ENCODE measurements around the gene SLC6A13. TPM values are rescaled to one million over a fixed set of nuclear protein-coding genes. Genes with fewer than 3 reads are reported as not detected.
"Not testable (repeated sequence)": the region's sequence is repeated elsewhere in the genome, so short reads cannot be mapped to it uniquely, and the experiment has no call there.

SLC6A13 gene
- total RNA-seq, 1 donor: not detected

GRCh38 chr12:194276-194675 is 68.4 kb downstream of the SLC6A13 start:
- Histone ChIP-seq H3K4me3 (ENCODE audit: low read length) (no peak overlapping the region), H3K9me3 (ENCODE audit: low read depth, low read length) (no peaks in the 10 kb centered on the region), H3K27me3 (ENCODE audit: insufficient read depth, low read length) (peaks cover 4% of the 10 kb centered on the region), H3K4me1 (ENCODE audit: insufficient read depth, low read length) (peaks cover 2% of the 10 kb centered on the region)

- peaks cover 4% of the 10 kb centered on the region for H3K27me3 ChIP-seq (ENCODE audit: insufficient read depth, low read length)
- no peaks in the 10 kb centered on the region for H3K9me3 ChIP-seq (ENCODE audit: low read depth, low read length)
- H3K4me1 ChIP-seq (ENCODE audit: insufficient read depth, low read length): peaks cover 7% of the 10 kb centered on the region
- no peak overlapping the region for H3K4me3 ChIP-seq (ENCODE audit: low read length)
Measured at GRCh38 chr12:193261-193660, 69.4 kb downstream of the SLC6A13 start.

GRCh38 chr12:191541-191940 is 71.1 kb downstream of the SLC6A13 start:
- Histone ChIP-seq H3K27me3 (ENCODE audit: insufficient read depth, low read length) (peaks cover 4% of the 10 kb centered on the region), H3K9me3 (ENCODE audit: low read depth, low read length) (no peaks in the 10 kb centered on the region), H3K4me3 (ENCODE audit: low read length) (no peak overlapping the region)

GRCh38 chr12:190881-191280 is 71.8 kb downstream of the SLC6A13 start:
- Histone ChIP-seq H3K4me1 (ENCODE audit: insufficient read depth, low read length) (peaks cover 7% of the 10 kb centered on the region), H3K27me3 (ENCODE audit: insufficient read depth, low read length) (peaks cover 4% of the 10 kb centered on the region), H3K9me3 (ENCODE audit: low read depth, low read length) (no peaks in the 10 kb centered on the region), H3K4me3 (ENCODE audit: low read length) (no peak overlapping the region)

More at GRCh38 chr12:191541-191940, 71.1 kb downstream of the SLC6A13 start:
- peaks cover 7% of the 10 kb centered on the region for H3K4me1 ChIP-seq (ENCODE audit: insufficient read depth, low read length)

GRCh38 chr12:189622-189962 is 73.0 kb downstream of the SLC6A13 start:
- Histone ChIP-seq H3K9me3 (ENCODE audit: low read depth, low read length) (no peaks in the 10 kb centered on the region), H3K27me3 (ENCODE audit: insufficient read depth, low read length) (peaks cover 4% of the 10 kb centered on the region), H3K4me1 (ENCODE audit: insufficient read depth, low read length) (peaks cover 12% of the 10 kb centered on the region), H3K4me3 (ENCODE audit: low read length) (no peak overlapping the region)

GRCh38 chr12:188910-189621 is 73.6 kb downstream of the SLC6A13 start:
- H3K9me3 ChIP-seq (ENCODE audit: low read depth, low read length): no peaks in the 10 kb centered on the region
- peak overlapping the region; percentile 16 for H3K4me3 ChIP-seq (ENCODE audit: low read length)
- H3K27me3 ChIP-seq (ENCODE audit: insufficient read depth, low read length): peaks cover 4% of the 10 kb centered on the region
- H3K4me1 ChIP-seq (ENCODE audit: insufficient read depth, low read length): peaks cover 12% of the 10 kb centered on the region

- not testable (repeated sequence) for H3K9me3 ChIP-seq (ENCODE audit: low read depth, low read length); H3K4me3 ChIP-seq (ENCODE audit: low read length); H3K27me3 ChIP-seq (ENCODE audit: insufficient read depth, low read length)
- H3K4me1 ChIP-seq (ENCODE audit: insufficient read depth, low read length): peaks cover 12% of the 10 kb centered on the region
Measured at GRCh38 chr12:187986-188909, 74.4 kb downstream of the SLC6A13 start.

GRCh38 chr12:186006-186625 is 76.5 kb downstream of the SLC6A13 start:
- H3K4me1 ChIP-seq (ENCODE audit: insufficient read depth, low read length): peaks cover 12% of the 10 kb centered on the region
- no peaks in the 10 kb centered on the region for H3K9me3 ChIP-seq (ENCODE audit: low read depth, low read length)
- H3K27me3 ChIP-seq (ENCODE audit: insufficient read depth, low read length): peaks cover 4% of the 10 kb centered on the region
- H3K4me3 ChIP-seq (ENCODE audit: low read length): no peak overlapping the region

GRCh38 chr12:185576-185955 is 77.1 kb downstream of the SLC6A13 start:
- Histone ChIP-seq H3K4me3 (ENCODE audit: low read length) (no peak overlapping the region), H3K27me3 (ENCODE audit: insufficient read depth, low read length) (peaks cover 4% of the 10 kb centered on the region), H3K9me3 (ENCODE audit: low read depth, low read length) (no peaks in the 10 kb centered on the region), H3K4me1 (ENCODE audit: insufficient read depth, low read length) (peaks cover 16% of the 10 kb centered on the region)

- no peak overlapping the region for H3K4me3 ChIP-seq (ENCODE audit: low read length)
- no peaks in the 10 kb centered on the region for H3K9me3 ChIP-seq (ENCODE audit: low read depth, low read length)
- H3K27me3 ChIP-seq (ENCODE audit: insufficient read depth, low read length): peaks cover 4% of the 10 kb centered on the region
- peaks cover 22% of the 10 kb centered on the region for H3K4me1 ChIP-seq (ENCODE audit: insufficient read depth, low read length)
Measured at GRCh38 chr12:184811-185575, 77.6 kb downstream of the SLC6A13 start.

- Histone ChIP-seq H3K27me3 (ENCODE audit: insufficient read depth, low read length) (no peaks in the 10 kb centered on the region), H3K4me3 (ENCODE audit: low read length) (no peak overlapping the region), H3K9me3 (ENCODE audit: low read depth, low read length) (no peaks in the 10 kb centered on the region), H3K4me1 (ENCODE audit: insufficient read depth, low read length) (peaks cover 18% of the 10 kb centered on the region)
Measured at GRCh38 chr12:182381-182892, 80.2 kb downstream of the SLC6A13 start.

GRCh38 chr12:181921-182320 is 80.7 kb downstream of the SLC6A13 start:
- no peak overlapping the region for H3K4me3 ChIP-seq (ENCODE audit: low read length)
- H3K27me3 ChIP-seq (ENCODE audit: insufficient read depth, low read length): no peaks in the 10 kb centered on the region
- peaks cover 18% of the 10 kb centered on the region for H3K4me1 ChIP-seq (ENCODE audit: insufficient read depth, low read length)
- H3K9me3 ChIP-seq (ENCODE audit: low read depth, low read length): no peaks in the 10 kb centered on the region

GRCh38 chr12:180445-180844 is 82.2 kb downstream of the SLC6A13 start:
- no peak overlapping the region for H3K4me3 ChIP-seq (ENCODE audit: low read length)
- H3K9me3 ChIP-seq (ENCODE audit: low read depth, low read length): no peaks in the 10 kb centered on the region
- H3K27me3 ChIP-seq (ENCODE audit: insufficient read depth, low read length): no peaks in the 10 kb centered on the region
- peaks cover 18% of the 10 kb centered on the region for H3K4me1 ChIP-seq (ENCODE audit: insufficient read depth, low read length)

GRCh38 chr12:179885-180284 is 82.8 kb downstream of the SLC6A13 start:
- Histone ChIP-seq H3K4me3 (ENCODE audit: low read length) (no peak overlapping the region), H3K9me3 (ENCODE audit: low read depth, low read length) (no peaks in the 10 kb centered on the region), H3K4me1 (ENCODE audit: insufficient read depth, low read length) (peaks cover 14% of the 10 kb centered on the region), H3K27me3 (ENCODE audit: insufficient read depth, low read length) (no peaks in the 10 kb centered on the region)

All from mononuclear cell (primary cell).